Panc1 (cell line): ENCODE data around the gene VAPA. TPM values are rescaled to one million over a fixed set of nuclear protein-coding genes. Genes with fewer than 3 reads are reported as not detected.

Experiments used
- ATAC-seq: fragments of 200-7000 bp; cut with Tn5 transposase; 2 replicates; pipeline ENCODE4 v1.9.1; 2020; ENCODE audit warnings: mild to moderate bottlenecking, moderate library complexity
- BruUV-seq: library from RNA; stranded (reverse); fragments of 400-500 nt; replicated peaks from 2 replicates; lab custom pipeline; 2021; lab: Mats Ljungman, UMichigan
- CTCF ChIA-PET: fragments of 300-600 bp; sonication (Branson Sonifier 250); formaldehyde crosslinking; loops from one replicate; lab custom pipeline; 2022; ENCODE audit warnings: antibody characterized with exemption; lab: Charles Lee
- POLR2A ChIA-PET: fragments of 300-600 bp; sonication (Branson Sonifier 250); formaldehyde crosslinking; loops from one replicate; lab custom pipeline; 2022; ENCODE audit warnings: antibody characterized with exemption; lab: Charles Lee
- DNase-seq: peaks from one replicate; pipeline ENCODE4 v3.0.0-alpha.2; 2010; ENCODE audit warnings: low read depth, low spot score
- H3K27ac ChIP-seq: 2 replicates; pipeline ENCODE4 v1.5.1; 2011; ENCODE audit warnings: mild to moderate bottlenecking, low read length, inconsistent platforms
- H3K27me3 ChIP-seq: fragments of 200-500 bp; sonication (Bioruptor generic); 2 replicates; pipeline ENCODE4 v1.6.0; 2014; ENCODE audit warnings: low read length, inconsistent platforms; ENCODE audit not compliant: control insufficient read depth, insufficient read depth
- H3K36me3 ChIP-seq: fragments of 200-500 bp; sonication (Bioruptor generic); 2 replicates; pipeline ENCODE4 v1.5.1; 2014; ENCODE audit warnings: inconsistent platforms, mild to moderate bottlenecking, low read length, moderate library complexity; ENCODE audit not compliant: control insufficient read depth, insufficient read depth
- H3K4me1 ChIP-seq: 2 replicates; pipeline ENCODE4 v1.5.1; 2011; ENCODE audit warnings: inconsistent platforms, mild to moderate bottlenecking, low read length, moderate library complexity; ENCODE audit not compliant: control insufficient read depth, insufficient read depth
- H3K4me3 ChIP-seq, 2 experiments: 2 replicates each; pipeline ENCODE4 v1.5.1; 2011 to 2012; ENCODE audit warnings: low read depth in 2 of 2, low read length in 2 of 2, mild to moderate bottlenecking in 2 of 2, inconsistent platforms in 1 of 2, moderate library complexity in 1 of 2
- H3K9me3 ChIP-seq: fragments of 200-500 bp; sonication (Bioruptor generic); 2 replicates; pipeline ENCODE4 v1.5.1; 2014; ENCODE audit warnings: low read depth, mild to moderate bottlenecking, inconsistent platforms, low read length, moderate library complexity; ENCODE audit not compliant: control insufficient read depth, insufficient read depth
- CTCF ChIP-seq: fragments of 450-650 bp; IDR thresholded peaks from 2 replicates; pipeline ENCODE4 v1.5.1; 2017; ENCODE audit warnings: mild to moderate bottlenecking
- POLR2AphosphoS5 ChIP-seq: IDR thresholded peaks from 2 replicates; pipeline ENCODE4 v1.6.1; 2012; ENCODE audit warnings: mild to moderate bottlenecking, low read depth, low read length, moderate library complexity
- REST ChIP-seq, 2 experiments: IDR thresholded peaks; 2 replicates each; pipeline ENCODE4 v1.6.1; 2011 to 2012; ENCODE audit warnings: low read depth in 2 of 2, control low read depth in 1 of 2, low read length in 1 of 2, mild to moderate bottlenecking in 1 of 2, moderate library complexity in 1 of 2; ENCODE audit not compliant: insufficient read depth in 1 of 2
- SIN3A ChIP-seq: IDR thresholded peaks from 2 replicates; pipeline ENCODE4 v1.6.1; 2012; ENCODE audit warnings: low read depth, mild to moderate bottlenecking, low read length, moderate library complexity, borderline replicate concordance; ENCODE audit not compliant: insufficient read depth
- TCF7L2 ChIP-seq: IDR thresholded peaks from 2 replicates; pipeline ENCODE4 v1.6.1; 2011; ENCODE audit warnings: mild to moderate bottlenecking, low read depth, low read length, inconsistent platforms
- in situ Hi-C: cut with HindIII; loops from 2 replicates; pipeline ENCODE4 v1.10.0; 2016; ENCODE audit warnings: low sequenced_read_pairs, low pct_unique_long_range_greater_than_20kb
- intact Hi-C: fragments of 100-400 bp; cut with micrococcal nuclease; formaldehyde crosslinking; loops from one replicate; pipeline ENCODE4 v1.10.0; 2022; ENCODE audit not compliant: unreplicated experiment
- total RNA-seq: library from RNA; stranded (reverse); gene quantifications from one replicate; pipeline ENCODE4 v1.2.1, GENCODE V29; 2021; ENCODE audit not compliant: unreplicated experiment

VAPA gene
- total RNA-seq, 1 experiment from 2014 or later = 228 TPM

GRCh38 chr18:9925369-9925768, 11.6 kb downstream of the VAPA start:
- CTCF ChIA-PET = no interaction called here
- intact Hi-C loops = no loop called here
- BruUV-seq = no TSS peak
- H3K4me1 ChIP-seq = peaks cover 74% of the 10 kb centered on the region
- H3K36me3 ChIP-seq = no peaks in the 10 kb centered on the region; the same call in 1 of the 2 replicates
- no peaks in the 10 kb centered on the region for H3K9me3 ChIP-seq
- no peak for TF ChIP-seq POLR2AphosphoS5
- TF ChIP-seq SIN3A = no peak
- no peak for TF ChIP-seq CTCF
- no peak for TF ChIP-seq TCF7L2
- no peak for TF ChIP-seq REST (IDR thresholded peaks at IDR 0.05; ENCODE audit: insufficient read depth in 1 of 2, low read depth in 2 of 2, low read length in 1 of 2)
- ATAC-seq (no peak), DNase-seq (no peak)
- H3K4me3 ChIP-seq = no peak overlapping the region
- in situ Hi-C loops = no loop called here
- no peaks in the 10 kb centered on the region for H3K27me3 ChIP-seq
- no peak overlapping the region for H3K27ac ChIP-seq
- POLR2A ChIA-PET = interaction anchor here (0.6 kb wide), 1 partner anchor 11 kb away, joined by 13 read pairs; no protein-coding TSS in a partner anchor

- H3K4me1 ChIP-seq = peaks cover 69% of the 10 kb centered on the region
- no TSS peak for BruUV-seq
- H3K36me3 ChIP-seq = no peaks in the 10 kb centered on the region; the same call in 1 of the 2 replicates
- intact Hi-C loops = no loop called here
- ChIA-PET POLR2A (no interaction called here), CTCF (no interaction called here)
- no peaks in the 10 kb centered on the region for H3K9me3 ChIP-seq
- TF ChIP-seq TCF7L2 (no peak), CTCF (no peak), REST (IDR thresholded peaks at IDR 0.05; ENCODE audit: insufficient read depth in 1 of 2, low read depth in 2 of 2, low read length in 1 of 2) (no peak), POLR2AphosphoS5 (no peak), SIN3A (no peak)
- H3K27me3 ChIP-seq = no peaks in the 10 kb centered on the region
- in situ Hi-C loops = no loop called here
- no peak overlapping the region for H3K4me3 ChIP-seq
- H3K27ac ChIP-seq = no peak overlapping the region
- ATAC-seq = no peak
- DNase-seq = no peak
Observed at GRCh38 chr18:9925795-9926194, 12.0 kb downstream of the VAPA start.
